ENCODE results near the gene MKKS.
"Not testable (repeated sequence)": the region's sequence is repeated elsewhere in the genome, so short reads cannot be mapped to it uniquely, and the experiment has no call there.

MKKS gene

GRCh38 chr20:10412591-10413408 lies 21.2 kb downstream of the MKKS start:
- DNase-seq (ENCODE audit: low spot score) = no peak

GRCh38 chr20:10411673-10412072 lies 22.3 kb downstream of the MKKS start:
- no peak for DNase-seq (ENCODE audit: low spot score)

DNA sequence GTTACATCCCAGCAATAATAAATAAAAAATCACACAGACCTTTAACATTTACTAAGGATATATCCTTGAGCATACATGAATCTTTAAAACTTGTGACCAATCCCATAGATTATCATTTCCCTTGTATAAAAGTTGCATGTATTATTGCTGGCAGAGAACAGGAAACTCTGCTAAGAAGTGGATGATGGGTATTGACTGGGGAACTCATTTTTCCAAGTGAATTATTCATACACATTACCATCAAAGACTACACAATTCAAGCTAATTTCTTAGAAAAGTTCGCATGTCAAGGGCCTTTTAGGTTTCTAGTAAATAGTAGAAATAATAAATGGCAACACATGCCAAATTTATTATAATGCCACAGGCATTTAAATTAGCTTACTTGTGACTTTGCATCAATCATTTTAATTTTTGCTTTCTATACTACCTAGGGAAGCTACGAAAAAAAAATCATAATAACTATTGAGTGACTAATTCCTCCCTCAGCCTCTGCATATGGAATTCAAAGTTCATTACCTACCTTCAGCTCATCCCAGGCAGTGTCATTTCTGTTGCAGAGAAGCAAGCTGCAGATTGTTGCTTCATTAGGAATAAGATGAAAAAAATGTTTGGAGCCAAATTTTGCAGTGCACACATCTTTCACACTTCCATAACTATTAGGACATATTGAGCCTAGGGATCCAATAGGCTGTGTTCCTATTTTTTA lies 25.8 kb downstream of the MKKS start:
- no peak for DNase-seq (ENCODE audit: low spot score)

GRCh38 chr20:10404959-10405530 lies 29.0 kb downstream of the MKKS start:
- no peak for DNase-seq (ENCODE audit: low spot score)

DNA sequence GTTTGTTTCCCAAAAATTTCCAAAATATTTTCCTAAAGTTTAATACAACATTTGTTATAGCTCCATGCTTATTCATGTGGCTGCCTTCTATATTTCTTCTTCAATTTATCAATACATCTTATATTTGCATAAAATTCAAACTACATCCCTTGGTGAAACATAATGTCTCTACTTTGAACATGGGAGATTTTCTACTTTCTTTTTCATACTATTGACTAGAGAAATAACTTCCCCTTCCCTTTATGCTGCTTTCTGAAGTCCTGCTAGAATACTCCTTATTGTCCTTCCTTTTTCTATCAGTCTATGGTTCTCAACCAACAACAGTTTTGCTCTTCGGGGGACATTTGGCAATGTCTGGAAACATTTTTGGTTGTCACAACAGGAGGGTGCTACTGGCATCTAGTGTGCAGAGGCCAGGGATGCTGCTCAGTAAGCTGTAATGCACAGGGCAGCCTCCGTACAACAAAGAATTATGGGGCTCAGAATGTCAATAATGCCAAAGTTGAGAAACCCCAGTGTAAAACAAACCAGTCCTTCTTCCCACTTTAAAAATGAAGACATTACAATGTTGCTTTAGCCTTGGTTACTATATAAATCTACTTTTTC lies 29.9 kb downstream of the MKKS start:
- no peak for DNase-seq (ENCODE audit: low spot score)

DNA sequence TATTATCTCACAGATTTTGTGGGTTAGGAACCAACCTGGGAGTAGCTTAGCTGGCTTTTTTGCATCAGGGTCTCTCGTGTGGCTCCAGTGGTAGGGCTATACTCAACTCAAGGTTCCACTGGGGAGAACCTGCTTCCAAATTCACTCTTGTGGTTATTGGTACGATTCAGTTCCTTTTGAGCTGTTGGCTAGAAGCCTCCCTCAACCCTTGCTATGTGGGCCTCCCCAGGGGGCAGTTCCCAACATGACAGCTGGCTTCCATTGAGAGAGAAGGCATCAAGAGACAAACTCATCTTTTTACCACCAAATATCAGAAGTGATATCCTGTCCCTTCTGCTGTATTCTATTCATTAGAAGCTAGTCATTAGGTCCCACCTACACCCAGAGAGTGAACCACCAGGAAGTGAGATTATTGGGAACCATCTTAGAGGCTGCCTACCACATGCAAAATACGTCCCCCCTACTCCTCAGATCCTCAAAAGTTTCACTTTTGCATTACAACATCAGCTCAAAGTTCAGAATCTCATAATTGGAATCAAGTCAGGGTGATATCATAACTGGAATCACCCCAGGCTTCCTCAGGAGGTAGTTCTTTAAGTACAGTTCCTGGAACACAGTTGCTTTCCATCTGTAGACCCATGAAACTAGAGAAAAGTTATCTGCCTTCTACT lies 30.9 kb downstream of the MKKS start:
- no peak for DNase-seq (ENCODE audit: low spot score)

GRCh38 chr20:10398834-10399369 lies 35.1 kb downstream of the MKKS start:
- DNase-seq (ENCODE audit: low spot score) = no peak

DNA sequence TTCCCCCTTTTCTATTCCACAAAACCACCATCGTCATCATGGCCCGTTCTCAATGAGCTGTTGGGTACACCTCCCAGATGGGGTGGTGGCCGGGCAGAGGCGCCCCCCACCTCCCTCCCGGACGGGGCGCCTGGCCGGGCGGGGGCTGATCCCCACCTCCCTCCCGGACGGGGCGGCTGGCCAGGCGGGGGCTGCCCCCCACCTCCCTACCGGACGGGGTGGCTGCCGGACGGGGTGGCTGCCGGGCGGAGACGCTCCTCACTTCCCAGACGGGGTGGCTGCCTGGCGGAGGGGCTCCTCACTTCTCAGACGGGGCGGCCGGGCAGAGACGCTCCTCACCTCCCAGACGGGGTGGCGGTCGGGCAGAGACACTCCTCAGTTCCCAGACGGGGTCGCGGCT lies 39.3 kb downstream of the MKKS start:
- not testable (repeated sequence) for DNase-seq (ENCODE audit: low spot score)

DNA sequence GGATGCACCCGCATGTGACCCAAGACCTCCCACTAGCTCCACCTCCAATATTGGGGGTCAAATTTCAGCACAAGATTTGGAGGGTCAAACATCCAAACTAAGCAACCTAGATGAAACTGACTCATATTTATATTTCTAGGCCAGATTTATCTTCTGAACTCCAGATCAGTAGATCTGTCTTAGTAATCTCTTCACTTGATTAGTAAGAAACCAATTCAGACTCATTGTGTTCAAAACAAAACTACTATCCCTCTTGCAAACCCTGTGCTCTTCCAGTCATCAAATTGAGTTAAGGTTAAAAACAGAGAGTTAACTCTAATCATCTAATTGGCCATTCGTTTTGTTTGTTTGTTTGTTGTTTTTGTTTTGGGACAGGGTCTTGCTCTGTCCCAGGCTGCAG lies 43.3 kb downstream of the MKKS start:
- peak; percentile 12 for DNase-seq (ENCODE audit: low spot score)

- DNase-seq (ENCODE audit: low spot score) = no peak
Observed at GRCh38 chr20:10388597-10388996, 45.4 kb downstream of the MKKS start.

DNA sequence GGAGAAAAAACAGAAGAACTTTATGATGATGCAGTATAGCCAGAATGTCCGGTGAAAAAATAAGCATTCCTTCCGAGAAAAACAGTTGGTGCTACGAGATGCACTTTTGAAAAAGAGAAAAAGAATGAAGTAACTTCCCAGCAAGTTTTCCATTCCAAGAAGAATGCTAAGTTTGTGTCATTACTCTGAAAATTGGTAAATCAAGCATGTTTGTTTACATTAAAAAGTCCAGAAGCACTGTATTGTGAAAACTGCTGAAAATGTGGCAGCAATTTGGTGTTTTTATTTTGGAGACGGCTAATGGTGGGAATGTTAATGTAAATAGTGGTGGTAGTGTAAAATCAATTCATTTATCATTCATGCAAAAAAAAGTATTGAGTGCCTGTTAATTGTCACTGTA lies 46.3 kb downstream of the MKKS start:
- DNase-seq (ENCODE audit: low spot score) = no peak

- no peak for DNase-seq (ENCODE audit: low spot score)
Observed at GRCh38 chr20:10385850-10386544, 48.0 kb downstream of the MKKS start.

- peak; percentile 8 for DNase-seq (ENCODE audit: low spot score)
Observed at GRCh38 chr20:10381477-10381876, 52.5 kb downstream of the MKKS start.

DNA sequence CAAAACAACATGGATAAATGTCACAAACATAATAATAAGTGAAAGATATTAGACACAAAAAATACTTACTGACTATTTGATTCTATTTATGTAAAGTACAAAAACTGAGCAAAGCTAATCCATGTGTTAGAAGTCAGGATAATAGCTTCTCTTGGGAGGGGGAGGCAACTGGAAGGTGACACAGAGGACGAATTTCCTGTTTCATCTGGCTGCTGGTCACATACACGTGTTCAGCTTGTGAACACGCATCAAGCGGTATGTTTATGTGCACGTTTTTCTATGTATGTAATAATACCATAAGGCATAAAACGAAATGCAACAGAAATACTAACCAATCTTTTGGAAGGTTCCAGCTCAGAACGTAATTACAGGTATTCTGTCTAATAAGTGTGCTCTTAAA lies 54.3 kb downstream of the MKKS start:
- no peak for DNase-seq (ENCODE audit: low spot score)

DNA sequence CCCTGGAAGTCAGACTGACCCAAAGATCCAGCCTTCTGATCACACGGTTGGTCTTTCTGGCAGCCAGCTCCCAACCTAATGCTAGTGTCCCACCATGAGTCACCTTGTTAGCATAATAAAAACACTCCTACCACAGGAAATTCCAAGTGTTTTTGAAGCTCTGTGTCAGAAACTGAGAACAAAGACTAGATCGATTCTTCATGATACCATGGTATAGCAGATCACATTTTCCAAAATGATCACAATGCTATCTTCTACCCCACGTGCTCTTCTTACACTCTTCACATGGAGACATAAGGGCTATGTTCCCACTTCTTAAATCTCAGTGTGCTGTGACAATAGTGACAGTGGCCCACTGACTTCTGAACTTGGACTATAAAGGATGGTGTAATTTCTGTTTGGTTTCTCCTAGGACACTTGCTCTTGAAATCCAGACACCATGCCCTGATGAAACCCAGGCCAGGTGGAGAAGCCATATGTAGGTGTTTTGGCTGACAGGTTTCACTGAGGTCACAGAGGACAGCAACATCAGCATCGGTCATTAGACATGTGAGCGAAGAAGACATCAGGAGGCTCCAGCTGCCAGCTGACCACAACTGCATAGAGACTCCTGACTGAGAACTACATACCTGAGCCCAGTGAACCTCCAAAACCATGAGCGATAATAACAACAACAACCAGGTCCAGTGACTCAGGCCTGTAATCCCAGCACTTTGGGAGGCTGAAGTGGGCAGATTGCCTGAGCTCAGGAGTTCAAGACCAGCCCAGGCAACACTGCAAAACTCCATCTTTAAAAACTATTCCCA lies 57.5 kb downstream of the MKKS start:
- DNase-seq (ENCODE audit: low spot score) = no peak

DNA sequence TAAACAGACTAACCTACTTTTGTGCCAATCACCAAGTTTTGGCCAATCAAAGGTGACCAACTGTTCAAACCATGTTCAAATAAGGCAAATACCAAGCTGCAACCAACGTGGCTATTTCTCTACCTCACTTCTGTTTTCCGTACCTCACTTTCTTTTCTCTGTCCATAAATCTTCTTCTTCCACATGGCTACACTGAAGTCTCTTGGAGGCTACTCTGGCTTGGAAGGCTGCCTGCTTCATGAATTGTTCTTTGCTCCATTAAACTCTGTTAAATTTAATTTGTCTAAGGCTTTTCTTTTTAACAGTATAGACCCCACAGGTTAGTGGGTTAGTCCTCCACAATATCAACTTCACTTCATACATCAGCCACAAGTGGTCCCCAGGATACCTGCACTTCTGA lies 58.8 kb downstream of the MKKS start:
- DNase-seq (ENCODE audit: low spot score) = no peak

DNA sequence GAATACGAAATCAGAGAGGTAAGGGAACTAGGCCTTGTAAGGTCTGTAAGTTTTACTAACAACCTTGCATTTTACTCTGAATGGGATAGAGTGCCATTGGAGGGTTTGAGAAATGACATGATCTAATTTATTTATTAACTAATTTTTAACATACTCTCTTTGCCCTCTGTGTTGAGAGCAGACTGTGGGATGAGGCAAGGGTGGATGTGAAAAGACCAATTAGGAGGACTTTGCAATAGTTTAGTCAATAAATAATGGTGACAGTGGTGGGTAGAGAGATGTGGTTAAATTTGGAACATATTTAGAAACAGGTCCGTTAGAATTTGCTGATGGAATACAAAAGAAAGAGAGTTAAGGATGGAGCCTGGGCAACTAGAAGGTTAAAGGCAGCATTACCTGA lies 60.0 kb downstream of the MKKS start:
- DNase-seq (ENCODE audit: low spot score) = no peak

DNA sequence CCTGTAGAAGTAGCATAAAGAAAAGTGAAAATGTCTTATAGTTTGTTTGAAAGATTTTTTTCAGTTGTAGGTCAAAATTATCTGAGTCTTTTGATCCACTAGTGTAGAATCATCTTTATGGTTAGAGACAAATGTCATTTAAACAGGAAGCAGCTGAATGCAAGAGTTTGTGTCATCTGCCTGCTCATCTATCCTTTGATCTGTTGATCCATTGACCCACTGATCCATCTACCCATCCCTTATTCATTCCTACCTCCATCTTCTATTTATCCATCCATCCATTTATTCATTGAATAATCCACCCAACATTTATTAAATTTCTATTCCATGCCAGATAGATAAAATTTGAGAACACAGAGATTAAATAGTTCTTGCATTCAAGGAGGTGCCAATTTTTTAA lies 62.6 kb downstream of the MKKS start:
- DNase-seq (ENCODE audit: low spot score) = no peak

GRCh38 chr20:10370091-10370887 lies 63.7 kb downstream of the MKKS start:
- DNase-seq (ENCODE audit: low spot score) = no peak

DNA sequence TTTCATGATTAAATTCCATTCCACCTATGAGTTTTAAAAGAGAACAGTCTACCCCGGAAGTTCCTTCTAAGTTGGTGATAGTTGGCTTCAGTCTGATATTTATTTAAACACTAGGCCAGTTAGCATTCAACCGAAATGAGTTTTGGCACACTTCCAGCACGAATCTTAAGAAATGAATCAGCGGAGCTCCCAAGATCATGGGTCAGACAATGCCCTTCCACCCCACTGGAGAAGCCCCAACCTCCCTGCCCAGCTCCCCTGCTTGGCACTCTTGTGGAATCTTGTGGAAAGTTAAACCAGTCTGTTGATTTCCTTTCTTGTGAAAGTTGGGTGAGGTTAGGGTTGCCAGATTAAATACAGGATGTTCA lies 64.3 kb downstream of the MKKS start:
- DNase-seq (ENCODE audit: low spot score) = no peak

All from activated CD4-positive, alpha-beta T cell treated with anti-CD3 and anti-CD28 coated beads, Interleukin-2, Interleukin-4, amounts not matched to agents 100 ng/mL and 50 ng/mL, durations not matched to agents 16 hours and 8 hours (primary cell).